GM18526 (cell line): ENCODE measurements around the gene ITGB3BP.

ENCODE experiments used
- POLR2A ChIP-seq: IDR thresholded peaks from 3 replicates; pipeline ENCODE4 v1.6.1; 2011; ENCODE audit not compliant: insufficient read length; ENCODE audit errors: extremely low read depth

ITGB3BP gene

DNA sequence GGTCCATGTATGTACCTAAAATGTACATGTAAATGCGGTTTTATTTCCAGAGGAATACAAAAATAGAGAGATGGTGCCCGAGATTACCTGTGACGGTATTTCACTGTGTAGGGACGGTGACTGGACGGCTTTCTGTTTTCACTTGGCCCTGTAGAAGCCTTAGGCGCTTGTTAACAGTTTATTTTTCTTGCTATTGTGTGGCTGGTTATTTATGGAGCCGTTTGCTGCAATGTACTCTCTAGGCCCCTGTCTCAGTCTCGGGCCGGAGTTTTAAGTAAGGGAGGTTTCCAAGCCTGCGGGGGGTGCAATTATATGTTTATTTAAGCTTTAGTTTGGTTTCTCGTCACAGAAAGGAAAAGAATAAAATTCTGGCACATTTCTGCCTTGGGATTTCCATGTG lies 713 bp upstream of the ITGB3BP start:
- TF ChIP-seq POLR2A: no peak

GRCh38 chr1:63516629-63517028 lies 6.4 kb downstream of the ITGB3BP start:
- no peak for TF ChIP-seq POLR2A

DNA sequence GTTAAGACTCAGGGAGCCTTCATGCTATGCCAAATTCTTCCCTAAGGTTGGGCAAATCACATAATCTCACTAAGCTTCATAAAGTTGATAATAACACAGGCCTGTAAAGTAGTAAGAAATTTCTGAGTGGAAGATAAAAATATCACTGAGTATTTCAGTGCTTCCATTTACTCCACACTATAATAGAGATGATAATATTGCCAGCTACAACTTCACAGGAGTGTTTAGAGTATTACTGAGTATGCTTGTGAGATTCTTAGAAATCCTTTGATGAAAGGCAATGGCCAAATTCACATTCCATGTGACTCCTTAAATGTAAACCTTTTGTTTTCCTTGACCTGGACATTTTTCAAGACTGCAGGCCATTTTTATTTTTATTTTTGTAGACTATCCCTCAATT lies 10.4 kb downstream of the ITGB3BP start:
- TF ChIP-seq POLR2A: no peak

DNA sequence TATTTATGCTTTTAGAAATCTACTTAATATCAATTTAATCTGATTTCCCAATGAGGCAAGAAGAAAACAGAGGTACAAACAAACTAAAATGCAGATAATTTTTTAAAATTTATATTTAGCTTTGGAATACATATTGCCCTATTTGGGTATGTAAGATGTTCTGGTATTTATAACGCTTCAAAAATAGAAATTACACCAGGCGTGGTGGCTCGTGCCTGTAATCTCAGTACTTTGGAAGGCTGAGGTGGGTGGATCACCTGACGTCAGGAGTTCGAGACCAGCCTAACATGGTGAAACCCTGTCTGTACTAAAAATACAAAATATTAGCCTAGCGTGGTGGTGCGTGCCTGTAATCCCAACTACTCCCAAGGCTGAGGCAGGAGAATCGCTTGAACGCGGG lies 13.3 kb downstream of the ITGB3BP start:
- TF ChIP-seq POLR2A: no peak

- TF ChIP-seq POLR2A: no peak
These were observed 16.2 kb downstream of the ITGB3BP start for GRCh38 chr1:63506782-63507181.

DNA sequence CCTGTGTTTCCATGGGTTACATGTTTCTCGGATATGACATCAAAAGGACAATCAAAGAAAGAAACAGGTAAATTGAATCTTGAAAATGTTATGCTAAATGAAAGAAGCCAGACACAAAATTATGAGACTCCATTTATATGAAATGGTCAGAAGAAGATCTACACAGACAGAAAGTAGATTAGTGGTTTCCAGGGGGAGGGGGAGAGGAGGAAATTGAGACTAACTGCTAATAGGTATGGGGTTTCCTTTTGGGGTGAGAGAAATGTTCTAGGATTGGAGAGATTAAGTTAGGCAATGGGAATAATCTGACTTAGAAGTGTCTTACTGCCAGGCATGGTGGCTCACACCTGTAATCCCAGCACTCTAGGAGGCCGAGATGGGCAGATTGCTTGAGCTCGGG lies 21.8 kb downstream of the ITGB3BP start:
- TF ChIP-seq POLR2A: no peak

DNA sequence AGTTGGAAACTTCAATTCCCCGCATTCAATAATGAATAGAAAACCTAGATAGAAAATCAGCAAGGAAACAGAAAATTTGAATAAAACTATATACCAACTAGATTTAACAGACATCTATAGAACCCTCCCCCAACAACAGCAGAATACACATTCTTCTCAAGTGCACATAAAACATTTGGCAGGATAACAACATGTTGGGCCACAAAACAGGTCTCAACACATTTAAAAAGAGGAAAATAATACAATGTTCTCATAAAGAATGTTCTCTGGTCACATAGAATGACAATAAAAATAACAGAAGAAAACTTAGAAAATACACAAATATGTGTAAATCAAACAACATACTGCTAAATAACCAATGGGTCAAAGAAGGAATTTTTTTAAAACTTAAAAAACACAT lies 24.9 kb downstream of the ITGB3BP start:
- no peak for TF ChIP-seq POLR2A

- no peak for TF ChIP-seq POLR2A
These were observed 25.4 kb downstream of the ITGB3BP start for GRCh38 chr1:63497577-63497976.

DNA sequence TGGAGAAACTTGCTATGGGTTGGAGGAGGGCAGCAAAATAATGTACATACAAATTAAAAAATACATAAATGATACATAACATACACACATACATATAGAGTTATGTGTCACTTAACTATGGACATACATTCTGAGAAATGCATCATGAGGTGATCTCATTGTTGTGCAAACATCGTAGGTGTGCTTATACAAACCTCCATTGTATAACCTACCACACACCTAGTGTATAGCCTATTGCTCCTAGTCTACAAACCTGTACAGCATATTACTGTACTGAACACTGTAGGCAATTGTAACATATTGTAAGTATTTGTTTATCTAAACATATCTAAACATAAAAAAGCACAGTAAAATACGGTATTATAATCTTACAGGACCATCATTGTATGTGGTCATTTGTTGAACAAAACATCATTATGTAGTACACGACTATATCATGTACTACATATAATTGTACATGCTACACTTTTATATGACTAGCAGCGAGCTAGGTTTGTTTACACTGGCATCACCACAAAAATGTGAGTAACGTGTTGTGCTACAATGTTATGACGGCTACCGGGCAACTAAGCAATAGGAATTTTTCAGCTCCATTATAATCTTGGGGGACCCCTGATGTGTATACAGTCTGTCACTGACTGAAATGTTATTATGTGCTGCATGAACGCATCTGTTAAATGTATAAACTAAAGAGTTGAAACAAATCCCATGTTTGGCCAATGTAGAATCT lies 35.5 kb downstream of the ITGB3BP start:
- TF ChIP-seq POLR2A: no peak

GRCh38 chr1:63486629-63487028 lies 36.4 kb downstream of the ITGB3BP start:
- no peak for TF ChIP-seq POLR2A

- TF ChIP-seq POLR2A: no peak
These were observed 43.0 kb downstream of the ITGB3BP start for GRCh38 chr1:63480057-63480456.

DNA sequence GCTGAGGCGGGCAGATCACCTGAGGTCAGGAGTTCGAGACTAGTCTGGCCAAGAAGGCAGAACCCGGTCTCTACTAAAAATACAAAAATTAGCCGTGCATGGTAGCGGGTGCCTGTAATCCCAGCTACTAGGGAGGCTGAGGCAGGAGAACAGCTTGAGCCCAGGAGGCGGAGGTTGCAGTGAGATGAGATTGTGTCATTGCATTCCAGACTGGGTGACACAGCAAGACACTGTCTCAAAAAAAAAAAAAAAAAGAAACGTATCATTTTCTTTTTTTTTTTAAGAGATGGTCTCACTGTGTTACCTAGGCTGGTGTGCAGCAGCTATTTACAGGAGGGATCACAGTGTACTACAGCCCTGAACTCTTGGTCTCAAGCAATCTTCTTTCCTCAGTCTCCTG lies 47.3 kb downstream of the ITGB3BP start:
- TF ChIP-seq POLR2A: no peak

GRCh38 chr1:63466759-63467158 lies 56.3 kb downstream of the ITGB3BP start:
- no peak for TF ChIP-seq POLR2A

DNA sequence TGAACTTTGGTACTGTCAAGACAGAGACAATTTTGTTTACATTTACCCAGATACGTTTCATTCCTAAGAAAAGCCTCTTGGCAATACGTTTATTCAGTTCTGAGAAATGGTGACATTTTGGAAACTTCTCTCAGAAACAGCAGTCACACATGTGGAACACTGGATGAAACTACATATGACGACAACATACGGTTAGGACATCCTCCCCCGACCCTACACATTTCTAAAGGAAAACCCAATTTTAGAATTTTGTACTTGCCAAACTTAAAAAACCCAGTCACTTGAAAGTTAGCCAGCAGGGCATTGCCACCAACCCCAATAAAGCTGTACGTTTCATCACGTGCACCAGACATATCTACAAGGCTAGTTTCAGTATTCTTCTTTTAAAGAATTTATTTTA lies 56.8 kb downstream of the ITGB3BP start:
- no peak for TF ChIP-seq POLR2A

DNA sequence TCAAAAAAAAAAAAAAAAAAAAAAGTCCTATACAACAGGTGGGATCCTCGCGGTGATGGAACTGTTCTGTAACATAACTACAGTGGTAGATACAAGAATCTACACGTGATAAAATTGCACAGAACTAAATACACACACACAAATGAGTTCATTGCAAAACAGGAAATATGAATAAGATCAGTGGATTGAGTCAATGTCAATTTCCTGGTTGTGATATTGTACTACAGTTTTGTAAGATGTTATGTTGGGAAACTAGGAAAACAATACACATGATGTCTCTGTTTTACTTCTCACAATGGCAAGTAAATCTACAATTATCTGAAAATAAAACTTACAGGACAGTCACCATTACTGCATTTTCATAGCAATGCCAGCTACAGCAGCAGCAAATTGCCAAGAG lies 59.8 kb downstream of the ITGB3BP start:
- no peak for TF ChIP-seq POLR2A

DNA sequence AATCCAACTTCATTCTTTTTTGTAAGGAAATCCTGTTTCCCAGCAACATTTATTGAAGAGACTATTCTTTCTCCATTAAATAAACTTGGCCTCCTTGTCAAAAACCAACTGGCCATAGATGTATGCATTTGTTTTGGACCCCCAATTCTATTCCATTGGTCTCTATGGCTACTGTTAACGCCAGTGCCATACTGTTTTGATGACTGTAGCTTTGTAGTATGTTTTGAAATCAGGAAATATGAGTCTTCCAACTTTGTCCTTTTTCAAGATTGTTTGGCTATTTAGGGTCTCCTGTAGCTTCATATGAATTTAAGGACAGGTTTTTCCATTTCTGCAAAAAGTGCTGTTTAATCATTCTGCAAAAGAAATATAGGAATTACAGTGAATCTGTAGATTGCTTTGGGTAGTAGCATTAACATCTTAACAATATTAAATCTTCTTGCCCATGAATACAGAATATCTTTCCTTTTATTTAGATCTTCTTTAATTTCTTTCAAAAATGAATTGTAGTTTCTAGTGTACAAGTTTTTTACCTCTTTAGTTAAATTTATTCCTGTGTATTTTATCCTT lies 61.3 kb downstream of the ITGB3BP start:
- TF ChIP-seq POLR2A: no peak

DNA sequence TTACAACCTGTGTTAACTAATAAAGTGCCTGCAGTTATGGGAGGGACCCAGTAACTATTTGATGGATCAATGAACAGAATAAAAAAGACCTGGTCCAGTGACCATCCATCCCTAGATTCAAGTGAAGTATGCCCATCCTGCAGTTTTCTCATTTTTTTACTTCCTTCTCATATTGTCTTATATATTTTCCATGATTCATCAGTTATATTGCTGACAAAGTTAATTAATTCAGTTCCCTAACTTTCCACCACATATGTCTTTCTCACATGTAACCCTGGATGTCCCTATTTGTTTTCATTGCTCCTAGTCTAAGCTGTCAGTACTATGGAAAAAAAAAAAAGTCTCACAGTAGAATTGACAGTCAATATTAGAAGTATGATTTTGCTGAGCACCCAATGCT lies 64.3 kb downstream of the ITGB3BP start:
- TF ChIP-seq POLR2A: no peak
